GM21786 (cell line): Measurements from ENCODE around the gene CCL4L2.
"Not testable (repeated sequence)": the region's sequence is repeated elsewhere in the genome, so short reads cannot be mapped to it uniquely, and the experiment has no call there.

Source experiments
- ATAC-seq: cut with Tn5 transposase; IDR thresholded peaks from one replicate; pipeline ENCODE4 v1.9.1; 2021; ENCODE audit not compliant: unreplicated experiment

CCL4L2 gene

GRCh38 chr17:36219556-36219955 lies 8.7 kb downstream of the CCL4L2 start:
- ATAC-seq: not testable (repeated sequence)

GRCh38 chr17:36220737-36221580 lies 10.1 kb downstream of the CCL4L2 start:
- ATAC-seq: not testable (repeated sequence)

DNA sequence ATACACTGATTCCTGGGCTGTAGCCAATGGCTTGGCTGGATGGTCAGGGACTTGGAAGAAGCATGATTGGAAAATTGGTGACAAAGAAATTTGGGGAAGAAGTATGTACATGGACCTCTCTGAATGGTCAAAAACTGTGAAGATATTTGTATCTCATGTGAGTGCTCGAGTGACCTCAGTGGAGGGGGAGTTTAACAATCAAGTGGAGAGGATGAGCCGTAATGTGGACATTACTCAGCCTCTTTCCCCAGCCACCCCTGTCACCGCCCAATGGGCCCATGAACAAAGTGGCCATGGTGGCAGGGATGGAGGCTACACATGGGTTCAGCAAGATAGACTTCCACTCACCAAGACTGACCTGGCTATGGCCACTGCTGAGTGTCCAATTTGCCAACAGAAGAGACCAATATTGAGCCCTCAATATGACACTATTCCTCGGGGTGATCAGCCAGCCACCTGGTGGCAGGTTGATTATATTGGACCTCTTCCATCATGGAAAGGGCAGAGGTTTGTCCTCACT lies 10.8 kb downstream of the CCL4L2 start:
- not testable (repeated sequence) for ATAC-seq

GRCh38 chr17:36222967-36223366 lies 12.1 kb downstream of the CCL4L2 start:
- ATAC-seq: not testable (repeated sequence)

DNA sequence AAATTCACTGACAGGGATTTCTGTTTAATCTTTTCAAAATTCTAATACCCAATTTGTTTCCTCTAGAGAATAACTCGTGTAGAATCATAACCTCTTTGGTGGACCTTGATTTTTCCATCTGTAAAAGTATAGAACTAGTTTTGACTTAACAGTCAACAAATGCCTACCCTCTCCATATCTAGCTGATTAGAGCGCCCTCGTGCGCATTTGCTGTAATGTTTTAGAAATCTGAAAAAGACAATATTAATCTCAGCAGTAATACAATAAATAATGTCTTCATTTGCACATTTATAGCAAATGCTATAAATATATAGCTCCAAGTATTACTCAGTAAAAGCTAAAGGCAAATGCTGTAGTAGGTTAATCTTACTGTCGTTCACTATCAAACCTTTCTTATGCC lies 18.8 kb downstream of the CCL4L2 start:
- ATAC-seq: not testable (repeated sequence)

- not testable (repeated sequence) for ATAC-seq
These were observed 31.2 kb downstream of the CCL4L2 start for GRCh38 chr17:36242046-36242445.
